SK-MEL-5 (cell line): ENCODE measurements around the gene RNF5. TPM values are rescaled to one million over a fixed set of nuclear protein-coding genes. Genes with fewer than 3 reads are reported as not detected.

Experiments
- DNase-seq: peaks from one replicate; pipeline ENCODE4 v3.0.0-alpha.2; 2016; ENCODE audit warnings: low read depth, low spot score
- in situ Hi-C: cut with HindIII; loops from 2 replicates; pipeline ENCODE4 v1.10.0; 2016; ENCODE audit warnings: low sequenced_read_pairs, high pct_unique_total_duplicates, low pct_unique_long_range_greater_than_20kb
- small RNA-seq, 2 experiments: library from RNA; depleted of rRNA; stranded (forward); fragments of <200 nt; gene quantifications; one replicate each; pipeline ENCODE3, GENCODE V24; 2014
- total RNA-seq: library from RNA; depleted of rRNA; stranded (reverse); fragments of >200 nt; shearing (Covaris generic); gene quantifications from 2 replicates; pipeline ENCODE4 v1.2.3, GENCODE V29; 2014; rRNA removed

RNF5 gene
- total RNA-seq, 1 experiment from 2014 or later = 23.9 TPM

DNA sequence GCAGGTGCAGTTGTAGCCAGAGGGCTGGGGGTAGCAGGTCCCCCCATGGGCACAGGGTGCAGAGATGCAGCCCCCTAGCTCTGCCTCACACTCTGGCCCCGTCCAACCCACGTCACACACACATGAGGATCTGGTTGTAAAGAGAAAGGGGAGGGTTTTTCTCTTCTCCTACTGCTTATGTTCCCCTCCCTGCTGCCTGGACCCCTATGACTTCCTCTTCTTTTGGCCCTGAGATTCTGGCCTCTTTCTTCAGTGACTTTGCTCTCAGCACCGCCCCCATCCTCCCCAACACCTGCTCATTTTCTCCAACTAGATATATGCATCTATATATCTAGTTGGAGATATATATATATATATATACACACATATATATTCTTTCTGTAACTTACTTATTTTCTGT, 35.9 kb downstream of the RNF5 start:
- DNase-seq = no peak
- in situ Hi-C loops = no loop called here

DNA sequence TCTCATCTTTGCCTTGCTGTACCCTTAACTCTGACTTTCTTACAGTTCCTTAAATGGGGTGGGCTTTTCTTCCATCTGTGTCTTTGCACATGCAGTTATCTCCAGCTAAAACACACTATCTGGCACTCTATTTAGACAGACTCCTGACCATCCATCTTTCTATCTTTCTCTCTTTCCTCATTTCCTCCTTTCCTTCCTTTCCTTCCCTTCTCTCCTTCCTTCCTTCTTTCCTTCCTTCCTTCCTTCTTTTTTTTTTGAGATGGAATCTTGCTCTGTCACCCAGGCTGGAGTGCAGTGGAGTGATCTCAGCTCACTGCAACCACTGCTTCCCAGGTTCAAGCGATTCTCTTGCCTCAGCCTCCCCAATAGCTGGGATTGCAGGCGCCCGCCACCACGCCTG, 37.4 kb downstream of the RNF5 start:
- in situ Hi-C loops = no loop called here
- no peak for DNase-seq

DNA sequence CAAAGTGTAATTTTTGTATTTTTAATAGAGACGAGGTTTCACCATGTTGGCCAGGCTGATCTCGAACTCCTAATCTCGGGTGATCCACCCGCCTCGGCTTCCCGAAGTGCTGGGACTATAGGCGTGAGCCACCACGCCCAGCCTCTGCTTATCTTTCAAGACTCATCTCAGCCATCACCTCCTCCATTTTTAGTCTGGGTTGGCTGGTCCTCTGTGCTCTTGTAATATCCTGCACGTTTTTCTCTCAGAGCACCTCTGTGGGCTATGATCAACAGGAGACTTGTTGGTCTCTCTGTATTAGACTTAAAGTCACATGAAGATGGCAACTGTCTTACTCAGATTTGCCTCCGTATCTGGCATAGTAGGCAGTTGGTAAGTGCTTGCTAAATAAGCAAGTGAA, 38.1 kb downstream of the RNF5 start:
- in situ Hi-C loops = no loop called here

DNA sequence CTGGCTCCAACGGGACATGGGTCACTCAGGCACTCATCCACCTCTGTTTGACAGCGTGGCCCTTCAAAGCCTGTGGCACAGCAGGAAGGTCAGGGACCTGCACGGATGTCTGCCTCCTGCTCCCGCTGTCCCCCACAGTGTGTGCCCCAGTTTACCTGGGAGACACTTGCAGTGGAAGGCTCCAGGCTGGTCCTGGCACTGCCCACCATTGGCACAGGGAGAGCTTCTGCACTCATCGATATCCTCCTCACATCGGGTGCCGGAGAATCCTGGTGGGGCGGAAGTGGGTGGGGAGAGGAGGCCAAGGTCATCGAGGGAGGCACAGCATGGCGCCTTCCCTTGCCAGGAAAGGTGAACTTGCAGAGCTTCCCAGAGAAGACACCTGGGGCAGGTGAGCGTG, 38.8 kb downstream of the RNF5 start:
- DNase-seq = no peak
- in situ Hi-C loops = no loop called here

More for the DNA sequence above, 38.1 kb downstream of the RNF5 start:
- DNase-seq = no peak

DNA sequence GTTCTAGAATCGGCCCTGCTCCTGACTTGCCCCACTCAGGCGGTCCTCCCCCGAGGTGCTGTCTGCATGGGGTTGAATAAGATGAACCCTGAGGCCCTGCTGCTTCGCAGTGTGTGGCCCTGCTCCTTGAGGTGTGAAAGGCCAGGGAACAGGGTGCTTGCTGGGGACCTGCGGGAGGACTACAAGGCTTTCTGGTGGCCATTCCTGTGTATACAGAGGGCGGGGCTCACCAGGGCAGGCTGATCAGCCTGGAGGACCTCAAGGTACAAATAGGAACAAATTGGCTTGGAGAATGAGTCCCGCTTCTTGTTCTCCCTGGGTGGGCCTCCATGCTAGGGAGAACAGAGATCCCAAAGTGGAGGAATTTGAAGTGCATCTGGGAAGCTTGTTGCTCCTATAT, 40.0 kb downstream of the RNF5 start:
- DNase-seq = no peak
- in situ Hi-C loops = no loop called here

DNA sequence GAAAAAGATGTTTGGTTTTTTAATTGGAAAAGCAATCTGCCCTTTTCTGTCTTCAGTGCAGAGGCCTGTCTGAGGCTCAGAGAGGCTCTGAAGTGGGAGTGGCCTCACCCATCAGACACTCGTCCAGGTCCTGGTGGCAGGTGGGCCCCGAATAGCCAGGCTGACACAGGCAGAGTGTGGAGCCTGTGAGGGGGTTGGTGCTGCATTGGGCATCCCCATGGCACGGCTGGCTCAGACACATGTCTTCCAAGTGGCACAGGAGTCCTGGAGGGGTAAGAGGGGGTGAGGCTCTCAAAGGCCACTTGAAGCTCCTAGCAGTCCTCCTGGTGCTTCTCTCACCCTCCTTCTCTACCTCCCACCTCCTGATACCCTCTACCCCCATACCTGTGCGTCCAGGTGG, 41.8 kb downstream of the RNF5 start:
- in situ Hi-C loops = no loop called here
- DNase-seq = no peak

DNA sequence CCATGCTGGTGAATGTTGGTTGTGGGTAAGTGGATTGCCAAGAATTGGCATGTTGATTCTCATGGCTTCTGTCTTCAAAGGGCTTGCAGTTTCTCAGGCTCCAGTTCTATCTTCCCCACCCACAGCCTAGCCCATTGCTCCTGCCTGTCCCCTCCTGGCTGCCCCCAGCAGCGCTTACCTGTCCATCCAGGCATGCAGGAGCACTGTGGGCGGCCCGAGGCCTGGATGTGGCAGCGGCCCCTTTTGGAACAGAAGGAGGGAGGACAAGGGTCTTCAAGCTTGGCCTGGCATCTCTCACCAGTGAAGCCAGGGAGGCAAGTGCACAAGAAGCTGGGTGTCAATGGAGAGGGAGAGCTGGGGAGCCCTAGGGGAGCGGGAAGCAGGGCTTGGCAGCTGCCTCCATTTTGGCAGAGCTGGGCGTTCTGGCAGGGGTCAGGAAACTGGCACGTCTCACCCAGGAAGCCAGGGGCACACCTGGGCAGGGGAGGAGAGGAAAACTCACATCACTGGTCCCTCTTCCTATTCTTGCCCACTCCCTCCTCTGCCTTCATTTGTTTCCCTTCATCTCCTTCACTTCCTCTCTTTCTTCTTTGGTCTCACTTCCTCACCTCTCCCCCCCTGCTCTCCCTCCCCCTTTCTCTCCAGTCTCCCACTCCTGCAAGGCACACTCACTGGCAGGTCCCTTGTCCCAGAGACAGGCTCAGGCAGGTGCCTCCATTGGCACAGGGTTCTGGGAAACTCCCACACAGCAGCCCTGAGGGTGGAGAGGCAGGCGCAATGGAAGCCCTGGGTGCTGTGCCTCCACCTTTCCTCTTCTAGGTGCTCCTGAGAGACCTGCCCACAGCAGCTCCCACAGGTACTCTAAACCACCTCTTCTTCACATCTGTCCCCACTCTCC, 44.4 kb downstream of the RNF5 start:
- no peak for DNase-seq
- in situ Hi-C loops = no loop called here

DNA sequence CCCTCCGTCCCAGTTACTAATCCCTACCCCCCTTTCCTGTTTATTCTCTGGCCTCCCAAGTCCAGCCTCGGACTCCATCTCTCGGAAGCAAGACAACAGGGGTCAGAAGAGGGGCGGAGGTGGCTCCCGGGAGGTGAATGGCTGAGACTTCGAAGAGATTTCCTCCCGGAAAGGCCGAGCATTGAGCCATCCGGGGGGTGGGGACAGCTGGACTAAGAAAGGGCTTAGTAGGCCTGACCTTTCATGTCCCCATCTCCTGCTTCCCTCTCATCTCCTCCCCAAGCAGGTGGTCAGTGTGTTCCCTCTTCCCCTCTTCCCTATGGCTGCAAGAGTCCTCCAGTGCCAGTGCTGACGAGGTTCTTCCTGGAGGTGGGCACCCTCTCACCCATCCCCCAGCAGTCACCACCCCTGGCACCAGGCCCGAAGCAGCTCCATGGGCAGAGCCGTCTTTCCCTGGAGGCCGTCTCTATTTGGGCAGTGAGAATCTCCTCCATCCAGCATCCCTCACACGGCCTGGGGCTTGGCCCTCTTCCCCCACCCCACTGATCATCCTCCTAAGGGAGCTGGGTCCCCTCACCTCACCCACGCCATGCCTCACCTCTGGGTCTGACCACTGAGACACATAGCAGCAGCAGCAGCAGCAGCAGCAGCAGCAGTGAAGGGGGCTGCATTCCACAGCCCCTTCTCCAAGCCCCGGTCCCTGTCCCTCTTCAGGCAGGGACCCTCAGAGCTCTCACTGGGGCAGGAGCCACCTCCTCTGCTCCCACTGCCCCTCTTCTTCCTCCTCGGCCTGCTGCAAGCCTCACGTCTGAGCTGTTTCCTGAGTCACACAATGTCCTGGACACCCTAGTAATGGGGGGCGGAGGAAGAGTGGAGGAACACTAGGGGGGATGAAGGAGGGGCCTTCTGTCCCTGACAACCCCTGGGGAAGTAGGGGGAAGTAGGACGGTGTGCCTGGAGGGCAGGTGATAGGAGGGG, 45.3 kb downstream of the RNF5 start, which contains the start of gene NOTCH4:
NOTCH4 (minus strand) TSS at position 810 of the 978 bp plus-strand sequence; CDS start at position 671, 139 bp downstream.
- in situ Hi-C loops = no loop called here
- DNase-seq = no peak

DNA sequence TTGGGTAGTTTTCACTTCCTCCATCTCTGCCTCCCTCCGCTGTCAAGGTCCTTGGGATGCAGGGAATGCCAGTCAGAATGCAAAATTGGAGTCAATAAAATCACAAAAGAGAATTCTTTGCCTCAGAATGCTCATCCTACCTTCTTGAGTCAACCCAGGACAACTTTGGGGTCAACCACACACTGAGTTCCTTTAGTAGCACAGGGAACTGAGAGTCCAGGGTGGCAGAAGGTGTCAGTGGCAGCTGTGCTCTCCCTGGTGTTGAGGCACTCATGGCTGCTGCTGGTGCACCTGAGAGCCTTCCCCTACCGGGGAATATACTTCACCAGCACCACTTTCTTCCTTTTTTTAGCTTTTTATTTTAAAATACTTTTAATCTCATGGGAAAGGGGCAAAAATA, 46.5 kb downstream of the RNF5 start:
- no peak for DNase-seq
- in situ Hi-C loops = no loop called here

DNA sequence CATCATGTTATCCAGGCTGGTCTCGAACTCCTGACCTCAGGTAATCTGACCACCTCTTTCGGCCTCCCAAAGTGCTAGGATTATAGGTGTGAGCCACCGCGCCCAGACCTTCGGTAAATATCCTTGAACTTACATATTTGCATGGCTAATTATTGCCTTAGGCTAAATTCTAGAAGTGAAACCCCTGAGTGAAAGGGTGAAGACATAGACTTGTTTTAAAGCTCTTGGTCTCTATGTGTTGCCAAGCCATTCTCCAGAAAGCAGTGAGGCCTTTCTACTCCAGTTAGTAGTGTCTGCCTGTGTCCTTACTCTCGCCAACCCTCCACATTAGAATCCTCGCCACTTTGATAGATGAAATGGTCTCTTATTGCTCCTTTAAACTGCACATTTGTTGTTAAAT, 48.2 kb downstream of the RNF5 start:
- in situ Hi-C loops = no loop called here
- no peak for DNase-seq

Small RNA genes lying within 50 kb of the gene (small RNA-seq; reads per million reads assigned to genes)
- gene AL662884.1 = 0 reads per million in 2 experiments
- 0 to 0.02 reads per million in 2 experiments for gene MIR6833

Other genes with a start within 250 kb of the RNF5 start
- not detected in 2 replicates for gene CFB, start 232.3 kb upstream of the RNF5 start, total RNA-seq
- 81.9 and 91.0 TPM in 2 replicates for gene NELFE, start 219.4 kb upstream of the RNF5 start, total RNA-seq
- gene SKIC2, start 219.2 kb upstream of the RNF5 start, total RNA-seq = 21.4 and 28.3 TPM in 2 replicates
- gene DXO, start 206.3 kb upstream of the RNF5 start, total RNA-seq = 5.2 and 9.2 TPM in 2 replicates
- gene C4A, start 196.3 kb upstream of the RNF5 start, total RNA-seq = 1.6 and 2.2 TPM in 2 replicates
- gene C4B, start 163.6 kb upstream of the RNF5 start, total RNA-seq = 0.45 and 2.2 TPM in 2 replicates
- not detected in 2 replicates for gene CYP21A2, start 140.0 kb upstream of the RNF5 start, total RNA-seq
- 0.37 TPM in 1 of 2 replicates, not detected in the other for gene TNXB, start 69.1 kb upstream of the RNF5 start, total RNA-seq
- 15.1 and 15.3 TPM in 2 replicates for gene ATF6B, start 50.2 kb upstream of the RNF5 start, total RNA-seq
- 8.1 and 8.7 TPM in 2 replicates for gene FKBPL, start 48.1 kb upstream of the RNF5 start, total RNA-seq
- gene PRRT1, start 26.5 kb upstream of the RNF5 start, total RNA-seq = 0.16 and 0.21 TPM in 2 replicates
- gene PPT2, start 24.3 kb upstream of the RNF5 start, total RNA-seq = 73.5 and 109 TPM in 2 replicates
- 11.4 and 15.0 TPM in 2 replicates for gene EGFL8, start 13.8 kb upstream of the RNF5 start, total RNA-seq
- 77.8 and 85.2 TPM in 2 replicates for gene AGPAT1, start 2.3 kb upstream of the RNF5 start, total RNA-seq
- 0.35 and 0.85 TPM in 2 replicates for gene AGER, start 5.8 kb downstream of the RNF5 start, total RNA-seq
- 16.7 and 17.7 TPM in 2 replicates for gene PBX2, start 11.8 kb downstream of the RNF5 start, total RNA-seq
- 3.3 and 5.4 TPM in 2 replicates for gene GPSM3, start 14.2 kb downstream of the RNF5 start, total RNA-seq
- gene NOTCH4, start 45.7 kb downstream of the RNF5 start, total RNA-seq = 1.7 TPM in 2 replicates
- not detected in 2 replicates for gene TSBP1, start 193.5 kb downstream of the RNF5 start, total RNA-seq
- gene BTNL2, start 228.8 kb downstream of the RNF5 start, total RNA-seq = not detected in 2 replicates